Activated B cell treated with CpG ODN at 0.5 μM for 24 hours (primary cell): ENCODE results near the gene GLRX3. TPM values are rescaled to one million over a fixed set of nuclear protein-coding genes. Genes with fewer than 3 reads are reported as not detected.

Source experiments
- ATAC-seq: fragments of 200-7000 bp; cut with Tn5 transposase; one replicate; pipeline ENCODE4 v1.10.0; 2021; ENCODE audit warnings: low read depth, mild to moderate bottlenecking, moderate library complexity
- CTCF ChIA-PET: fragments of 350-600 bp; sonication (Branson Sonifier 250); formaldehyde crosslinking; loops from one replicate; lab custom pipeline; 2021; ENCODE audit warnings: antibody characterized with exemption; lab: Charles Lee
- POLR2A ChIA-PET: fragments of 350-600 bp; sonication (Branson Sonifier 250); formaldehyde crosslinking; loops from one replicate; lab custom pipeline; 2021; ENCODE audit warnings: antibody characterized with exemption; lab: Charles Lee
- DNase-seq: peaks from one replicate; pipeline ENCODE4 v3.0.0; 2022
- H3K27ac Mint-ChIP-seq: one replicate; pipeline ENCODE4 v1.8.0; 2020; ENCODE audit warnings: mixed read lengths
- H3K27me3 Mint-ChIP-seq: one replicate; pipeline ENCODE4 v1.8.0; 2021; ENCODE audit warnings: mixed read lengths
- H3K36me3 Mint-ChIP-seq: one replicate; pipeline ENCODE4 v1.8.0; 2021; ENCODE audit warnings: low read depth, mixed read lengths
- H3K4me1 Mint-ChIP-seq: one replicate; pipeline ENCODE4 v1.8.0; 2021; ENCODE audit warnings: mixed read lengths
- H3K4me3 Mint-ChIP-seq: one replicate; pipeline ENCODE4 v1.8.0; 2020; ENCODE audit warnings: mild to moderate bottlenecking, mixed read lengths
- H3K9me3 Mint-ChIP-seq: one replicate; pipeline ENCODE4 v1.8.0; 2020; ENCODE audit warnings: mixed read lengths
- CTCF ChIP-seq: fragments of 200-600 bp; IDR thresholded peaks from one replicate; pipeline ENCODE4 v1.8.0; 2022; ENCODE audit warnings: antibody characterized with exemption, mild to moderate bottlenecking
- intact Hi-C: fragments of 100-400 bp; cut with micrococcal nuclease; formaldehyde crosslinking; loops from one replicate; pipeline ENCODE4 v1.15.1; 2024
- total RNA-seq: library from RNA; stranded (reverse); gene quantifications from 2 replicates; pipeline ENCODE4 v1.2.3, GENCODE V29; 2022

GLRX3 gene
- total RNA-seq, 1 donor from 2014 or later: 80.6 TPM

GRCh38 chr10:130193493-130194193 is 57.5 kb downstream of the GLRX3 start:
- Mint-ChIP-seq H3K27me3 (peaks cover 5% of the 10 kb centered on the region), H3K36me3 (no peaks in the 10 kb centered on the region), H3K27ac (no peak overlapping the region), H3K4me1 (peaks cover 2% of the 10 kb centered on the region), H3K4me3 (no peak overlapping the region), H3K9me3 (no peaks in the 10 kb centered on the region)
- intact Hi-C loops: no loop called here
- ATAC-seq (no peak), DNase-seq (no peak)
- no peak for TF ChIP-seq CTCF
- POLR2A ChIA-PET: no interaction called here
- CTCF ChIA-PET: no interaction called here

GRCh38 chr10:130194194-130194990 is 58.2 kb downstream of the GLRX3 start:
- no peaks in the 10 kb centered on the region for H3K9me3 Mint-ChIP-seq
- ChIA-PET POLR2A (no interaction called here), CTCF (no interaction called here)
- no peak for TF ChIP-seq CTCF
- H3K36me3 Mint-ChIP-seq: no peaks in the 10 kb centered on the region
- no peak overlapping the region for H3K4me3 Mint-ChIP-seq
- no peak overlapping the region for H3K27ac Mint-ChIP-seq
- no peak for DNase-seq
- peaks cover 2% of the 10 kb centered on the region for H3K4me1 Mint-ChIP-seq
- no peak for ATAC-seq
- peaks cover 5% of the 10 kb centered on the region for H3K27me3 Mint-ChIP-seq
- intact Hi-C loops: no loop called here

- H3K4me3 Mint-ChIP-seq: no peak overlapping the region
- H3K36me3 Mint-ChIP-seq: no peaks in the 10 kb centered on the region
- H3K9me3 Mint-ChIP-seq: no peaks in the 10 kb centered on the region
- DNase-seq (no peak), ATAC-seq (no peak)
- no peak overlapping the region for H3K27ac Mint-ChIP-seq
- intact Hi-C loops: no loop called here
- ChIA-PET CTCF (no interaction called here), POLR2A (no interaction called here)
- peaks cover 5% of the 10 kb centered on the region for H3K27me3 Mint-ChIP-seq
- H3K4me1 Mint-ChIP-seq: no peaks in the 10 kb centered on the region
- TF ChIP-seq CTCF: no peak
These were observed 58.9 kb downstream of the GLRX3 start for GRCh38 chr10:130194991-130195645.

GRCh38 chr10:130195746-130196294 is 59.6 kb downstream of the GLRX3 start:
- ATAC-seq: no peak
- H3K4me3 Mint-ChIP-seq: no peak overlapping the region
- no peaks in the 10 kb centered on the region for H3K36me3 Mint-ChIP-seq
- ChIA-PET POLR2A (no interaction called here), CTCF (no interaction called here)
- no peaks in the 10 kb centered on the region for H3K9me3 Mint-ChIP-seq
- no peak overlapping the region for H3K27ac Mint-ChIP-seq
- no peaks in the 10 kb centered on the region for H3K4me1 Mint-ChIP-seq
- intact Hi-C loops: no loop called here
- TF ChIP-seq CTCF: no peak
- peaks cover 8% of the 10 kb centered on the region for H3K27me3 Mint-ChIP-seq
- no peak for DNase-seq
